ENCODE measurements around the gene RICTOR.

The RICTOR gene

GRCh38 chr5:38940230-38940858 is 133.9 kb downstream of the RICTOR start:
- no peak for DNase-seq (ENCODE audit: low read depth in 1 of 2, low spot score in 1 of 2)

- no peak for DNase-seq (ENCODE audit: low read depth in 1 of 2, low spot score in 1 of 2)
Measured at GRCh38 chr5:38938973-38939372, 135.2 kb downstream of the RICTOR start.

DNA sequence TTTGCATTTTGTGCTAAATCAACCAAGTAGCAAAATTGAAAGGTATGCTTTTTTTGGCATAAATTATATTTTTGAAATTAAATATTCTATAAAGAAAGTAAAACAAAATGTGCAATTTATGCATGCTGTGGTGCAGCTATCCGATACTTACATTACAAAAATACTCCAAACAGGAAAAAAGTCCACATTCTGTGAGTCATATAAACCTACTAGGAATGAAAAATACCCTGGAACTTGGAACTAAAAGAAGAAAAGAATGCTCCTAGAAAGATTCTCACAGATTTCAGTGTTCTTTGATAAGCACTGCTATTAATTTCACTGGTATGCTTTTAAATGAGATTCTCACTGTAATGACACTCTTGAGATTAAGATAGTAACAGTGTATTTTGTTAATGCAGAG is 135.8 kb downstream of the RICTOR start:
- DNase-seq (ENCODE audit: low read depth in 1 of 2, low spot score in 1 of 2): no peak

- DNase-seq (ENCODE audit: low read depth in 1 of 2, low spot score in 1 of 2): no peak
Measured at GRCh38 chr5:38936269-38936668, 137.9 kb downstream of the RICTOR start.

GRCh38 chr5:38935437-38935836 is 138.8 kb downstream of the RICTOR start:
- DNase-seq (ENCODE audit: low read depth in 1 of 2, low spot score in 1 of 2): no peak

DNA sequence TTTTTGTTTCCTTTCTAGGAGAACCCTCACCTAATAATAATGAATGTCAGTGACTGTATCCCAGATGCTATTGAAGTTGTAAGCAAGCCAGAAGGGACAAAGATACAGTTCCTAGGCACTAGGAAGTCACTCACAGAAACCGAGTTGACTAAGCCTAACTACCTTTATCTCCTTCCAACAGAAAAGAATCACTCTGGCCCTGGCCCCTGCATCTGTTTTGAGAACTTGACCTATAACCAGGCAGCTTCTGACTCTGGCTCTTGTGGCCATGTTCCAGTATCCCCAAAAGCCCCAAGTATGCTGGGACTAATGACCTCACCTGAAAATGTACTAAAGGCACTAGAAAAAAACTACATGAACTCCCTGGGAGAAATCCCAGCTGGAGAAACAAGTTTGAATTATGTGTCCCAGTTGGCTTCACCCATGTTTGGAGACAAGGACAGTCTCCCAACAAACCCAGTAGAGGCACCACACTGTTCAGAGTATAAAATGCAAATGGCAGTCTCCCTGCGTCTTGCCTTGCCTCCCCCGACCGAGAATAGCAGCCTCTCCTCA is 141.3 kb downstream of the RICTOR start:
- DNase-seq (ENCODE audit: low read depth in 1 of 2, low spot score in 1 of 2): no peak

GRCh38 chr5:38931731-38932130 is 142.5 kb downstream of the RICTOR start:
- no peak for DNase-seq (ENCODE audit: low read depth in 1 of 2, low spot score in 1 of 2)

- no peak for DNase-seq (ENCODE audit: low read depth in 1 of 2, low spot score in 1 of 2)
Measured at GRCh38 chr5:38929838-38930237, 144.4 kb downstream of the RICTOR start.

DNA sequence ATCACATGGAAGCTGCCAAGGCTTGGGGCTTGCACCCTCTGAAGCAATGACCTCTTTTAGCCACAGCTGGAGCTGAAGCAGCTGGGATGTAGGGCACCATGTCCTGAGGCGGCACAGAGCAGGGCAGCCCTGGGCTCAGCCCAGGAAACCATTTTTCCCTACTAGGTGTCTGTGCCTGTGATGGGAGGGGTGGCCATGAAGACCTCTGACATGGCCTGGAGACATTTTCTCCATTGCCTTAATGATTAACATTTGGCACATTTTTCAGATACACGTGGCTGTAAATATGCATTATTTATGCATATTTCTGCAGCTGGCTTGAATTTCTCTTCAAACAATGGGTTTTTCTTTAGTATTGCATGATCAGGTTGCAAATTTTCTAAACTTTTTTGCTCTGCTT is 146.7 kb downstream of the RICTOR start:
- DNase-seq (ENCODE audit: low read depth in 1 of 2, low spot score in 1 of 2): no peak

- no peak for DNase-seq (ENCODE audit: low read depth in 1 of 2, low spot score in 1 of 2)
Measured at GRCh38 chr5:38926121-38926520, 148.1 kb downstream of the RICTOR start.

DNA sequence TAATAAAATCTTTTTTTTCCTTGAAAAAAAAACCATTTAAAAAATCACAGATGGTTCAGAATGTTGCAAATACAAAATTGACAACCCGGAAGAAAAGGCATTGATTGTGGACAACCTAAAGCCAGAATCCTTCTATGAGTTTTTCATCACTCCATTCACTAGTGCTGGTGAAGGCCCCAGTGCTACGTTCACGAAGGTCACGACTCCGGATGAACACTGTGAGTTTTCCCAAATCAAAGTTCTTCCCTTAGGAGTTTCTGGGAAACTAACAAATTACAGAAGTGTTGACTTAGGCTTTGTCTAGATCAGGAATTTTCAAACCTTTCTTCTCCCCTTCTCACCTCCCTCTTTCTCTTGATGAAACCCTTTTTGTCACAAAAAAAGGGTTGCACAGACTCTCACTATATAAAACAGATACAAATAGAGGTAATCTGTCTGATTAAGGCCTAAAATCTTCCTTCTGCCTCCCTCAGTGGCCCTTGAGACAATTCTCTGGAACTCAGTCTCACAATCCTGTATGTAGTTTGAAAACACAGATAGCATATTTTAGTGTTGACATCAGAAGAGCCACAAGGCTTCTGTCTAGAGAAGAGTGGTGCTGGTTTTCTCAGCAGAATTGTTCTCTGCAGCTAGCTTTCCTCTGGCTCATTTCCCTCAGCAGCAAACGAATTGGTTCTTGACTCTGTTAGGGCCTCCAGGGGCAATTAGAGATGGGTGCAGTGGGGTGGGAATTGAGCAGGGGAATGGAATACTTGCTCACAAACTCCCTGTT is 148.9 kb downstream of the RICTOR start:
- no peak for DNase-seq (ENCODE audit: low read depth in 1 of 2, low spot score in 1 of 2)

- no peak for DNase-seq (ENCODE audit: low read depth in 1 of 2, low spot score in 1 of 2)
Measured at GRCh38 chr5:38923661-38924451, 150.3 kb downstream of the RICTOR start.

DNA sequence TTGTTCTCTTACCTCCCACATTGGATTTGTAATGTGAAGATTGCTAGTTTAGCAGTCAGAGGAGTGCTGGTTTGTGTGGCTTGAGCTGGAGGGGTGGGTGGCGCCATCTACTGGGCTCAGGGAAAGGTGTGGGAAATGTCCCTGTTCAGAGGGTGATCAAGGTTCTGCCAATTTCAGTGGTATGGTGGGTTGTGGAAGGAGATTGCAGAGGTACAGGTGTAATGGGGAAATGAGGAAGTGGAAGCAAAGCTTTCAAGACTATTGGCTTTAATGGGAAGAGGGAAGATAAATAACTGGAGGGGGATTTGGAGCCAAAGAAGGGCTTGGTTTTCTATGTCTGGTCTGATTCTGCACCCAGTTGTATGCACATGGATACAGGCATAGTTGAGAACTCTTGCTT is 152.0 kb downstream of the RICTOR start:
- DNase-seq (ENCODE audit: low read depth in 1 of 2, low spot score in 1 of 2): peak; percentile 10 to 25

GRCh38 chr5:38921174-38921573 is 153.0 kb downstream of the RICTOR start:
- DNase-seq (ENCODE audit: low read depth in 1 of 2, low spot score in 1 of 2): no peak

GRCh38 chr5:38916802-38917201 is 157.4 kb downstream of the RICTOR start:
- no peak for DNase-seq (ENCODE audit: low read depth in 1 of 2, low spot score in 1 of 2)

- no peak for DNase-seq (ENCODE audit: low read depth in 1 of 2, low spot score in 1 of 2)
Measured at GRCh38 chr5:38913714-38914113, 160.5 kb downstream of the RICTOR start.

DNA sequence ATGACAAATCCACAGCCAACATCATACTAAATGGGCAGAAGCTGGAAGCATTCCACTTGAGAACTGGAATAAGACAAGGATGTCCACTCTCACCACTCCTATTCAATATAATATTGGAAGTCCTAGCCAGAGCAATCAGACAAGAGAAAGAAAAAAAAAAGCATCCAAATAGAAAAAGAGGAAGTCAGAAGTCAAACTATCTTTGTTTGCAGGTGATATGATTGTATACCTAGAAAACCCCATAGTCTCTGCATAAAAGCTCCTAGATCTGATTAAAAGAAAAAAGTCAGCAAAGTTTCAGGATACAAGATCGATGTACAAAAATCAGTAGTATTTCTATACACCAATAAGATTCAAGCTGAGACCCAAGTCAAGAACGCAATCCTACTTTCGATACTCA is 162.3 kb downstream of the RICTOR start:
- no peak for DNase-seq (ENCODE audit: low read depth in 1 of 2, low spot score in 1 of 2)

DNA sequence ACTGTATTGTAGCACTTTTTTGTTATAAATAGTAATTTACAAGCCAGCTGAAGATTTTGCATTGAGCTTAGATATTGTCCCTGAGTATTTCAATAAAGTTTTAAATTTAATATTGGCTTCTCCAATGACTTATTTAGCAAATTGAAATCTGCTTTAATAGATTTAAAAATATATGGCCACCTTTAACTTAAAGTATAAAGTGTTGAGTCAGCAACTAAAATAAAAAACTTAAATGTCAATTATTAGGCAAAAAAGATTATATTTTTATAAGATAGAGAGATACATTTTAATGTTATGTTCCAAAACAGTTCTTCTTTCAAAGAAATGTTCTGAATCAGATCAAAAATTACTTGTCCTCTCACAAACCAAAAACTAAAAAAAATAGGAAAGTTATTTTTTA is 167.7 kb downstream of the RICTOR start:
- DNase-seq (ENCODE audit: low read depth in 1 of 2, low spot score in 1 of 2): no peak

- DNase-seq (ENCODE audit: low read depth in 1 of 2, low spot score in 1 of 2): no peak
Measured at GRCh38 chr5:38905516-38905915, 168.7 kb downstream of the RICTOR start.

DNA sequence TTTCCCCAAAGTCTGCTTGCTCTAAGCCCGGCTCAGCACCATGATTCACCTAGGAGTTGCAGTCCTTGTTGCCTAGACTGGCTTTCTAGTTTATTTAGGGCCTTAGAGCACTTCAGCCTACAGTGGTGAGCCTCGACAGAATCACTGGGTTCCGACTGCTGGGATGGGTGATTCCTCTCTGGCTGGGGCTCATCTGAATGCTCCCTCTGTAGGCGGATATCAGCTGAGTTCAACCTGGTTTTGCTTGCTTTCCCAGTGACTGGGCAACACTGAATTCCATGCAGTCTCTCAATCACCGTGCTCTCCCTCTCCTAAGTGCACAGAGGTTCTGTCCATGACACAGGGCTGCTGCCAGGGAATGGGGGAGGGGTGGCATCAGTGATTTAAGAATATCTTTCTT is 174.3 kb downstream of the RICTOR start:
- no peak for DNase-seq (ENCODE audit: low read depth in 1 of 2, low spot score in 1 of 2)

DNA sequence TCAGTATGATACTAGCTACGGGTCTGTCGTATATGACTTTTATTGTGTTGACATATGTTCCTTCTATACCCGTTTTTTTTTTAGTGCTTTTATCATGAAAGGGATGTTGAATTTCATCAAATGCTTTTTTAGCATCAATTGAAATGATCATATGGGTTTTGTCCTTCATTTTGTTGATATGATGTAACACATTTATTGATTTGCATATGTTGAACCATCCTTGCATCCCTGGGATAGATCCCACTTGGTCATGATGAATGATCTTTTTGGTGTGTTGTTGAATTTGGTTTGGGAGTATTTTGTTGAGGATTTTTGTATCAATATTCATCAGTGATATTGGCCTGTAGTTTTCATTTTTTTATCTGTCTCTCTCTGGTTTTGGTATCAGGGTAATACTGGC is 177.4 kb downstream of the RICTOR start:
- DNase-seq (ENCODE audit: low read depth in 1 of 2, low spot score in 1 of 2): no peak

DNA sequence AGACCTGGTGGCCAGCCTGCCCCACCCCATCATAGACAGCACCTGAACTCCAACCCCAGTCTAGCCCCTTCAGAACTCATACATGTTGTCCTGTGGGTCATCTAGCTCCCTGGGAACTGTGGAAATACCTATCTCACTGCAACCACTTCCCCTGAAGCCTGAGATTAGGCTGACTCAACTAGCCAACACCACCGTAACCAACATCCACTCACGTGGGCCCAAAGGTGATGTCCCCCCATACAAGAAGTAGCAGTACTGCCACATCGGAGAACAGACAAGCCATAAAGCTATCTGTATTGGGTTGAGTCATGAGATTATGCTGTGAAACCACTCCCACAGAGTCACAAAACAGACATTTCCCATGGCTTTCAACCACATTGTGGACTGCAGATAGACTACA is 181.8 kb downstream of the RICTOR start:
- no peak for DNase-seq (ENCODE audit: low read depth in 1 of 2, low spot score in 1 of 2)

Data from activated CD4-positive, alpha-beta T cell treated with anti-CD3 and anti-CD28 coated beads, Interleukin-2, amount 50 U/mL, for 24 hours (primary cell).